Parathyroid adenoma (tissue), 2 donors: ENCODE results near the gene DGKB.

Experiments used
- H2AFZ ChIP-seq: fragments of 300-600 bp; sonication (generic); one replicate; pipeline ENCODE4 v1.7.0; 2017; ENCODE audit warnings: antibody characterized with exemption, mild to moderate bottlenecking
- H3K27ac ChIP-seq: fragments of 300-600 bp; sonication (generic); one replicate; pipeline ENCODE4 v1.7.0; 2017
- H3K27me3 ChIP-seq: fragments of 300-600 bp; sonication (generic); one replicate; pipeline ENCODE4 v1.7.0; 2017; ENCODE audit warnings: low read length; ENCODE audit not compliant: control insufficient read depth, insufficient read depth
- H3K36me3 ChIP-seq: fragments of 300-600 bp; sonication (generic); one replicate; pipeline ENCODE4 v1.7.0; 2017; ENCODE audit warnings: low read length; ENCODE audit not compliant: control insufficient read depth, insufficient read depth
- H3K4me1 ChIP-seq: fragments of 300-600 bp; sonication (generic); one replicate; pipeline ENCODE4 v1.7.0; 2017; ENCODE audit warnings: control low read depth
- H3K4me2 ChIP-seq: fragments of 300-600 bp; sonication (generic); one replicate; pipeline ENCODE4 v1.7.0; 2017; ENCODE audit warnings: low read length
- H3K4me3 ChIP-seq: fragments of 300-600 bp; sonication (generic); one replicate; pipeline ENCODE4 v1.7.0; 2017; ENCODE audit warnings: low read depth, low read length
- H3K79me2 ChIP-seq: fragments of 300-600 bp; sonication (generic); one replicate; pipeline ENCODE4 v1.7.0; 2017; ENCODE audit warnings: control low read depth
- H3K9ac ChIP-seq: fragments of 300-600 bp; sonication (generic); one replicate; pipeline ENCODE4 v1.7.0; 2017; ENCODE audit warnings: mild to moderate bottlenecking
- H3K9me3 ChIP-seq: fragments of 300-600 bp; sonication (generic); one replicate; pipeline ENCODE4 v1.7.0; 2017; ENCODE audit warnings: low read length; ENCODE audit not compliant: control insufficient read depth
- TF ChIP-seq, protein P1 (sequence below): fragments of 300-600 bp; sonication (generic); IDR thresholded peaks from one replicate; pipeline ENCODE4 v1.7.0; 2017; ENCODE audit warnings: antibody characterized with exemption, mild to moderate bottlenecking
- donor health status: primary hyperparathyroidism.

Gene DGKB

DNA sequence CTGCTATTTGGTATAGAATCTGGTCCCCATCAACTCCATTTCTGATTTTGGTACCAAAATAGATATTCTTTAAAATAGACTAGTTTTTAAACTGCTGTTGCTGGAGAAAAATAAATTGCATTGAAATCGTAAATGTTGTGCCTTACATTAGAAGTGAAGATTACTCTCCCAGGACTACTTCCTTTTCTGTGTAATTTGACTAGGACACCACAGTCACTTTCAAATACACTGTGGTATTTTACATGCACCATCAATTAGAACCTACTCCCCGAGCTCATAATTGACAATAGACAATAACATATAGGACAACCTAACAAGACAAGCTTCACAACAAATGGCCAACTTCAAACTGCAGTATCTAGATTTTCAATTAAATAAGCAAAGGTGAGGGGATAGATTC, 211.5 kb downstream of the DGKB start:
- TF ChIP-seq, protein P1, sequence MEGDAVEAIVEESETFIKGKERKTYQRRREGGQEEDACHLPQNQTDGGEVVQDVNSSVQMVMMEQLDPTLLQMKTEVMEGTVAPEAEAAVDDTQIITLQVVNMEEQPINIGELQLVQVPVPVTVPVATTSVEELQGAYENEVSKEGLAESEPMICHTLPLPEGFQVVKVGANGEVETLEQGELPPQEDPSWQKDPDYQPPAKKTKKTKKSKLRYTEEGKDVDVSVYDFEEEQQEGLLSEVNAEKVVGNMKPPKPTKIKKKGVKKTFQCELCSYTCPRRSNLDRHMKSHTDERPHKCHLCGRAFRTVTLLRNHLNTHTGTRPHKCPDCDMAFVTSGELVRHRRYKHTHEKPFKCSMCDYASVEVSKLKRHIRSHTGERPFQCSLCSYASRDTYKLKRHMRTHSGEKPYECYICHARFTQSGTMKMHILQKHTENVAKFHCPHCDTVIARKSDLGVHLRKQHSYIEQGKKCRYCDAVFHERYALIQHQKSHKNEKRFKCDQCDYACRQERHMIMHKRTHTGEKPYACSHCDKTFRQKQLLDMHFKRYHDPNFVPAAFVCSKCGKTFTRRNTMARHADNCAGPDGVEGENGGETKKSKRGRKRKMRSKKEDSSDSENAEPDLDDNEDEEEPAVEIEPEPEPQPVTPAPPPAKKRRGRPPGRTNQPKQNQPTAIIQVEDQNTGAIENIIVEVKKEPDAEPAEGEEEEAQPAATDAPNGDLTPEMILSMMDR: no peak
- Histone ChIP-seq H3K9me3 (no peaks in the 10 kb centered on the region), H3K36me3 (no peaks in the 10 kb centered on the region), H3K4me2 (no peak overlapping the region), H2AFZ (no peak overlapping the region), H3K9ac (no peak overlapping the region), H3K79me2 (no peaks in the 10 kb centered on the region), H3K27me3 (no peaks in the 10 kb centered on the region), H3K4me1 (no peaks in the 10 kb centered on the region), H3K27ac (no peak overlapping the region), H3K4me3 (no peak overlapping the region)

DNA sequence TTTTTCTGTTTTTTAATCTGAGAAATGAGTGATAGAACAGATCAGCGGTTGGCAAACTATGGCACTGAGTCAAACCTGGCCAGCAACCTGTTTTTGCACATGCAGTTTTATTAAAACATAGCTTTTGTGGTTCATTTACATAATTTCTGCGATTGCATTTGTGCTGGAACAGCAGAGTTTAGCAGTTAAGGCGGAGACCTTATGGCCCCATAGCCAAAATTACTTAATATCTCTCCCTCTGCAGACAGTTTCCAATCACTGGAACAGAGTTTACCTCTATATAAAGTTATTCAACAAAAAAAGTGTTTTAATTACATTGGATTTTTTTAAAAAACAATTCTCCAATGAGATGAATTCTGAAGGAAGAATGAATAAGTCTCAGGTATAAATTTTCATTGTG, 212.1 kb downstream of the DGKB start:
- no peak overlapping the region for H3K9ac ChIP-seq

DNA sequence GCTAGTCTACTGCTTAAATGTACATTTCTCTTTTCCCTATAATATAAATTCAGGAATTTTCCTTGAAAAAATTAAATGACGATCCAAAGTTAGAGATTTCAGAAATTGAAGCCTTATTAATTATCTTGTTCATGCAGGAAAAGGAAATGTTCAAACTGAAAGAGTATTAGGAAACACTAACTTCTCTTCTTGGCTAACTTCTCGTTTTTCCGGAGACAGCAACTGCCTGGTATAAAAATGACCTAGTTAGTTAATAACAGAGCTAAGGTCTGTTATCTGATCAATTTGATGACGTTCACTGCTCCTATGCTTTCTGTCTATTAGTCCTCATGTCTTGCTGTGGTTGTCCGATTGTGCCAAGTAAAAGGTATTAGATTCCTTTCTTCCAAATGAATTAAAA, 212.5 kb downstream of the DGKB start:
- no peak overlapping the region for H3K4me2 ChIP-seq
- no peak overlapping the region for H3K9ac ChIP-seq
- TF ChIP-seq, protein P1: no peak

More for the DNA sequence above, 212.1 kb downstream of the DGKB start:
- H3K4me3 ChIP-seq: no peak overlapping the region
- TF ChIP-seq, protein P1: no peak
- no peaks in the 10 kb centered on the region for H3K36me3 ChIP-seq
- H3K4me2 ChIP-seq: no peak overlapping the region
- H3K27me3 ChIP-seq: no peaks in the 10 kb centered on the region
- no peaks in the 10 kb centered on the region for H3K4me1 ChIP-seq
- H3K79me2 ChIP-seq: no peaks in the 10 kb centered on the region
- H2AFZ ChIP-seq: no peak overlapping the region
- no peak overlapping the region for H3K27ac ChIP-seq
- no peaks in the 10 kb centered on the region for H3K9me3 ChIP-seq

DNA sequence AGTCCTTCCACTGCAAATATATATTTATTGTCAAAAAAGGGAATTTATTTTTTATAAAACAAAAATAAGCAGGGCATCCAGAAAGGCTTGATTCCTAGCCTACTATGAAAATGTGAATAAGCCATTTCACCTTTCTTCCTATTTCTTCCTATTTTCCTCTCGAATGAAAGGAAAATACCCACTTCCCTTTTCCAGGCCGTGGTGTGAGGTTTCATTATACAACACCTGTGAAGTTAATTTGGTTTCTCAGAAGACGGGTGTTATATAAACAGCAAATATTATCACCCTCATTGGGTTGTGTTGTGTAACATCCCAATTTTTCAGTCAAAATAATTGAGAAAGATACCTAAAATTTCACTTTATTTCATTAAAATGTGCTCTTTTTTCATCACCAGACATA, 214.3 kb downstream of the DGKB start:
- no peaks in the 10 kb centered on the region for H3K79me2 ChIP-seq
- H3K4me1 ChIP-seq: no peaks in the 10 kb centered on the region
- no peaks in the 10 kb centered on the region for H3K36me3 ChIP-seq
- H3K27ac ChIP-seq: no peak overlapping the region
- H3K4me2 ChIP-seq: no peak overlapping the region
- TF ChIP-seq, protein P1: no peak
- H3K9me3 ChIP-seq: no peaks in the 10 kb centered on the region
- no peaks in the 10 kb centered on the region for H3K27me3 ChIP-seq
- no peak overlapping the region for H2AFZ ChIP-seq
- no peak overlapping the region for H3K9ac ChIP-seq
- H3K4me3 ChIP-seq: no peak overlapping the region

More for the DNA sequence above, 212.5 kb downstream of the DGKB start:
- Histone ChIP-seq H3K4me3 (no peak overlapping the region), H3K27ac (no peak overlapping the region), H2AFZ (no peak overlapping the region), H3K9me3 (no peaks in the 10 kb centered on the region), H3K27me3 (no peaks in the 10 kb centered on the region), H3K36me3 (no peaks in the 10 kb centered on the region), H3K79me2 (no peaks in the 10 kb centered on the region), H3K4me1 (no peaks in the 10 kb centered on the region)

DNA sequence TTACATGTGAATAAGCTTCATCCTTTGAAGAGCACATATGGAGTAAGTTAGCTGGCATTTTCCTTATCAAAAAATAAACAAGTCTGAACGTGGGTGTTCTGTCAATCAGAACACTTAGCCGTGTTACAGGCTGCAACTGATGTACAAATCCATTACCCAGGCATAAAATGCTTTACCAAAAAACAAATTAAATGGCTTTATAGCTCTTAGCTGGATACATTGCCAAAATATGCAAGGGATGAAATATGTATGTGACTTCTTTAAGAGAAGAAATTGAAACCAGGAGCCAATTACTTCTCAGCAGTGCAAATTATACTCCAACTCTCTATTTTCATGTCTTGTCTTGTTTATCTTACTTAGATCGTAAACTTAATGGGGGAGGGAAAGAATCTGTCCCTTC, 214.8 kb downstream of the DGKB start:
- Histone ChIP-seq H3K9me3 (no peaks in the 10 kb centered on the region), H3K9ac (no peak overlapping the region), H3K4me3 (no peak overlapping the region), H3K79me2 (no peaks in the 10 kb centered on the region), H3K27ac (no peak overlapping the region), H3K4me1 (no peaks in the 10 kb centered on the region), H2AFZ (no peak overlapping the region), H3K36me3 (no peaks in the 10 kb centered on the region), H3K27me3 (no peaks in the 10 kb centered on the region), H3K4me2 (no peak overlapping the region)
- TF ChIP-seq, protein P1: no peak
